Breast epithelium (tissue), 4 donors: ENCODE data around the gene PTBP3. TPM values are rescaled to one million over a fixed set of nuclear protein-coding genes. Genes with fewer than 3 reads are reported as not detected.

ENCODE experiments used
- DNase-seq, 2 donors: peaks; one replicate each; pipeline ENCODE4 v3.0.0-alpha.2; 2019; ENCODE audit warnings: low spot score in 2 of 2
- H3K27ac ChIP-seq, 2 donors: fragments of 200-600 bp; sonication (generic) in 1 of 2; one replicate each; pipeline ENCODE4 v1.5.1; 2016 to 2019; ENCODE audit warnings: mild to moderate bottlenecking in 1 of 2
- H3K27me3 ChIP-seq, 2 donors: fragments of 200-600 bp; sonication (generic) in 1 of 2; one replicate each; pipeline versions ENCODE4 v1.5.1 to v1.6.0; 2017 to 2019; ENCODE audit warnings: control low read depth in 1 of 2, mild to moderate bottlenecking in 1 of 2
- H3K36me3 ChIP-seq: fragments of 200-600 bp; one replicate; pipeline ENCODE4 v1.5.1; 2019
- H3K4me1 ChIP-seq, 2 donors: fragments of 200-600 bp; sonication (generic); one replicate each; pipeline ENCODE4 v1.5.1; 2016 to 2019; ENCODE audit warnings: control low read depth in 1 of 2
- H3K4me3 ChIP-seq, 3 donors: fragments of 200-600 bp; sonication (generic); 1 replicate in 2 of 3; 2 replicates in 1 of 3; pipeline ENCODE4 v1.5.1; 2016 to 2019; ENCODE audit warnings: mild to moderate bottlenecking in 3 of 3, moderate library complexity in 2 of 3
- H3K9me3 ChIP-seq, 2 donors: fragments of 200-600 bp; sonication (generic) in 1 of 2; one replicate each; pipeline ENCODE4 v1.5.1; 2016 to 2019; ENCODE audit warnings: control low read depth in 1 of 2
- POLR2A ChIP-seq: fragments of 450-650 bp; IDR thresholded peaks from one replicate; pipeline ENCODE4 v1.6.1; 2016; ENCODE audit warnings: antibody characterized with exemption, mild to moderate bottlenecking, moderate library complexity
- POLR2AphosphoS5 ChIP-seq, 3 donors: sonication (generic); formaldehyde crosslinking; IDR thresholded peaks; one replicate each; pipeline ENCODE4 v1.6.1; 2017; ENCODE audit warnings: antibody characterized with exemption in 3 of 3
- intact Hi-C: fragments of 100-400 bp; cut with DNase I; formaldehyde crosslinking; loops from one replicate; pipeline ENCODE4 v1.15.1; 2023; ENCODE audit warnings: low total_unique reads
- total RNA-seq, 3 donors: library from RNA; depleted of rRNA; stranded (reverse); fragments of >200 nt; gene quantifications; one replicate each; pipeline ENCODE4 v1.1.0, GENCODE V29; 2016
- TF ChIP-seq, protein P1 (sequence below), 3 donors: fragments of 450-650 bp; IDR thresholded peaks; one replicate each; pipeline ENCODE4 v1.5.1; 2016 to 2017; ENCODE audit warnings: antibody characterized with exemption in 3 of 3, mild to moderate bottlenecking in 3 of 3, moderate library complexity in 3 of 3

Gene PTBP3
- total RNA-seq, 3 donors from 2014 or later, result 30.6 to 80.2 (median 50.5) TPM

DNA sequence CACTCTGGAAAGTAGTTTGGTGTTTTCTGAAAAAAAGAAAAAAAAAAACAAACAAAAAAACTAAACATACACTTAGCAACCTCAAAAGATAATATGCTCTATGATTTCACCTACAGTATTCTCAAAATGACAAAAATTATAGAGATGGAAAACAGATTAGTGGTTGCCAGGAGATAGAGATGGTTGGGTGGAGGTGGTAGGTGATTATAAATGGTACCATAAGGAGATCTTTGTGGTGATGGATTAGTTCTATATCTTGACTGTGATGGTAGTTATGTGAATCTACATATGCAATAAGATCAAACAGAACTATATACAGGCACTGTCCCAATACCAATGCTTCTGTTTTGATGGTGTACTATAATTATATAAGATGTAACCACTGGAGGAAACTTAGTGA lies 32.0 kb downstream of the PTBP3 start:
- H3K27me3 ChIP-seq, result no peaks in the 10 kb centered on the region
- no peak for DNase-seq
- intact Hi-C loops, result no loop called here
- TF ChIP-seq POLR2AphosphoS5 (IDR thresholded peaks at IDR 0.05), result no peak
- TF ChIP-seq, protein P1, sequence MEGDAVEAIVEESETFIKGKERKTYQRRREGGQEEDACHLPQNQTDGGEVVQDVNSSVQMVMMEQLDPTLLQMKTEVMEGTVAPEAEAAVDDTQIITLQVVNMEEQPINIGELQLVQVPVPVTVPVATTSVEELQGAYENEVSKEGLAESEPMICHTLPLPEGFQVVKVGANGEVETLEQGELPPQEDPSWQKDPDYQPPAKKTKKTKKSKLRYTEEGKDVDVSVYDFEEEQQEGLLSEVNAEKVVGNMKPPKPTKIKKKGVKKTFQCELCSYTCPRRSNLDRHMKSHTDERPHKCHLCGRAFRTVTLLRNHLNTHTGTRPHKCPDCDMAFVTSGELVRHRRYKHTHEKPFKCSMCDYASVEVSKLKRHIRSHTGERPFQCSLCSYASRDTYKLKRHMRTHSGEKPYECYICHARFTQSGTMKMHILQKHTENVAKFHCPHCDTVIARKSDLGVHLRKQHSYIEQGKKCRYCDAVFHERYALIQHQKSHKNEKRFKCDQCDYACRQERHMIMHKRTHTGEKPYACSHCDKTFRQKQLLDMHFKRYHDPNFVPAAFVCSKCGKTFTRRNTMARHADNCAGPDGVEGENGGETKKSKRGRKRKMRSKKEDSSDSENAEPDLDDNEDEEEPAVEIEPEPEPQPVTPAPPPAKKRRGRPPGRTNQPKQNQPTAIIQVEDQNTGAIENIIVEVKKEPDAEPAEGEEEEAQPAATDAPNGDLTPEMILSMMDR (IDR thresholded peaks at IDR 0.05), result no peak
- TF ChIP-seq POLR2A, result no peak
- no peaks in the 10 kb centered on the region for H3K9me3 ChIP-seq
- no peak overlapping the region for H3K27ac ChIP-seq
- no peak overlapping the region for H3K4me3 ChIP-seq
- H3K4me1 ChIP-seq, result no peaks in the 10 kb centered on the region
- H3K36me3 ChIP-seq, result no peaks in the 10 kb centered on the region

DNA sequence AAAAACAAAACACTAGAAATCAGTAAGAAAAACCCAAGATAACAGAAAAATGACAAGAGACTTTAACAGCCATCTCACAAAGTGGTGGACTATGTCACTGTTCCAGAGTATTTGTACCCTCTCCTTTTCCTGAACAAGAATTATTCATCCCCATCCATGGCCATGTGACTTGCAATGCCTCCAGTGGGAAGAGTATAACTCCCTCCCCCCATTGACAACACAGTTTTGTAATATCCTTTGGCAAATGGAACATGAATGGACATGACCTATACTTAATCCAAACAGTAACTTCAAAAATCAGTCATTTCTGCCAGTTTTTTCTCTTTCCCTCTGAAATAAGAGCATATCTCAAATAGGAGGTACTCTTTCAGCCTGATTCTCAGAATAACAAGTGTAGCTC lies 33.9 kb downstream of the PTBP3 start:
- no peak for DNase-seq
- H3K4me3 ChIP-seq, result no peak overlapping the region
- intact Hi-C loops, result no loop called here
- H3K9me3 ChIP-seq, result no peaks in the 10 kb centered on the region
- no peak overlapping the region for H3K27ac ChIP-seq
- no peaks in the 10 kb centered on the region for H3K27me3 ChIP-seq
- H3K4me1 ChIP-seq, result no peaks in the 10 kb centered on the region
- H3K36me3 ChIP-seq, result no peaks in the 10 kb centered on the region
- no peak for TF ChIP-seq POLR2AphosphoS5 (IDR thresholded peaks at IDR 0.05)
- TF ChIP-seq, protein P1 (IDR thresholded peaks at IDR 0.05), result no peak
- no peak for TF ChIP-seq POLR2A

DNA sequence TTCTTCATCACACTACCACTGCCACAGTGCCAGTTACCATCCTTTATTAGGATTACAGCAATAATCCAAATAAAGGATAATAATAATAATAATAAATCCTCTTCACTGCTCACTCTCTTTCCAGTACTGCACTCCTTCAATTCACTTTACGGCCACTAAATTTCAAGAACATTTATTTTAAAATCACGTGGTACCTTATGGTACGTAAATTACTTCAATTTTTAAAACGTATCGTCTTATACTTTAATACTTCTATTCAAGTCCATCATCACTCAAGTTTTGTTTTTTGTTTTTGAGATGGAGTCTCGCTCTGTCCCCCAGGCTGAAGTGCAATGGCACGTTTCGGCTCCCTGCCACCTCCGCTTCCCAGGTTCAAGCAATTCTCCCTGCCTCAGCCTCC lies 36.5 kb downstream of the PTBP3 start:
- H3K4me1 ChIP-seq, result no peaks in the 10 kb centered on the region
- TF ChIP-seq POLR2AphosphoS5 (IDR thresholded peaks at IDR 0.05), result no peak
- no peak for TF ChIP-seq POLR2A
- TF ChIP-seq, protein P1 (IDR thresholded peaks at IDR 0.05), result no peak
- no peaks in the 10 kb centered on the region for H3K27me3 ChIP-seq
- intact Hi-C loops, result no loop called here
- no peak for DNase-seq
- no peak overlapping the region for H3K27ac ChIP-seq
- no peaks in the 10 kb centered on the region for H3K9me3 ChIP-seq
- no peaks in the 10 kb centered on the region for H3K36me3 ChIP-seq
- H3K4me3 ChIP-seq, result no peak overlapping the region

DNA sequence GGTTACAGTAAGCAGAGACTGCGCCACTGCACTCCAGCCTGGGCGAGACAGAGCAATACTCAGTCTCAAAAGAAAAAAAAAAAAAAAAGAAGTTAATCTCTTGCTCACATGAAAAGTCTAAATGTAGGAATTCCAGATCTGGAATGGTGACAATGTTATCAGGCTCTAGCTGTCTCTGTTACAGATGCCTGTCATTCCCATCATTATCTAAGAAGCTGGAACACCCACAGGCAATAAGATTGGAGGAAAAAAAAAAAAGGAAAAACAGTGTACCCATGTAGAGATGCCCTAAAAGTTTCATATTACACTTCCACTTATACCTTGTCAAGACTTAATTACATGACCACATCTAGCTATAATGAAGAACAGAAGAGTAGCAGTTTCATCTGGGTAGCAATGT lies 38.2 kb downstream of the PTBP3 start:
- no peaks in the 10 kb centered on the region for H3K4me1 ChIP-seq
- H3K4me3 ChIP-seq, result no peak overlapping the region
- no peak for TF ChIP-seq POLR2A
- TF ChIP-seq, protein P1 (IDR thresholded peaks at IDR 0.05), result no peak
- TF ChIP-seq POLR2AphosphoS5 (IDR thresholded peaks at IDR 0.05), result no peak
- no peaks in the 10 kb centered on the region for H3K36me3 ChIP-seq
- no peaks in the 10 kb centered on the region for H3K9me3 ChIP-seq
- H3K27ac ChIP-seq, result no peak overlapping the region
- no peaks in the 10 kb centered on the region for H3K27me3 ChIP-seq
- intact Hi-C loops, result no loop called here
- no peak for DNase-seq

DNA sequence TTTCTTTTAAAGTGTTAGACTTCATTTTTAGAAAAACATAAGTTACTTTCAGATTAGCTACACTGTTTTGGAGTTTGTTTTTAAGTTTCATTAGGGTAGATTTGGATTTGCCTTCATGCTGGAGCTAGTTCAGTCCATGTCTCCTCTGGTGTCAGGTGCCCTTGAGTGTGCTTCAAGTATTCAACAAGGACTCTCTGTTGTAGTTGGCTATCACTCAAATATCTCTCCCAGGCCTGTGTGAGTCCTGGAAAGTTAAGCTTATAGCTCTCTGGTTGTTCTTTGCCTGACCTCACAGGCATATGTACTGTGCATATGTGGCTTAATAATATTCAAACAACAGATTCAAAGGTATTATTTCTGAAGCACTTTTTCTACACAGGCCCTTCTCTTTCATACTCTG lies 45.4 kb downstream of the PTBP3 start:
- no peak for DNase-seq
- TF ChIP-seq POLR2AphosphoS5 (IDR thresholded peaks at IDR 0.05) (no peak), POLR2A (no peak)
- TF ChIP-seq, protein P1 (IDR thresholded peaks at IDR 0.05), result no peak
- no peaks in the 10 kb centered on the region for H3K27me3 ChIP-seq
- H3K9me3 ChIP-seq, result peaks cover 12 to 14% of the 10 kb centered on the region in 2 donors
- H3K27ac ChIP-seq, result no peak overlapping the region
- intact Hi-C loops, result loop anchor here (10.0 kb wide), 1 partner anchor 1617 kb away; no protein-coding TSS in a partner anchor
- H3K36me3 ChIP-seq, result no peaks in the 10 kb centered on the region
- no peaks in the 10 kb centered on the region for H3K4me1 ChIP-seq
- H3K4me3 ChIP-seq, result no peak overlapping the region
